IPS DF 6.9 (cell line): ENCODE data around the gene RAB38.

Experiments
- DNase-seq: peaks from one replicate; pipeline ENCODE4 v3.0.0-alpha.2; 2013; ENCODE audit warnings: low read depth, low spot score
- H3K27ac ChIP-seq: one replicate; pipeline ENCODE4 v1.5.1; 2013; ENCODE audit warnings: low read length, control low read depth
- H3K27me3 ChIP-seq: 2 replicates; pipeline ENCODE4 v1.6.1; 2013; ENCODE audit warnings: mild to moderate bottlenecking, low read length; ENCODE audit not compliant: control insufficient read depth, insufficient read depth
- H3K36me3 ChIP-seq: 2 replicates; pipeline ENCODE4 v1.6.1; 2013; ENCODE audit warnings: low read length; ENCODE audit not compliant: control insufficient read depth, insufficient read depth
- H3K4me1 ChIP-seq: 2 replicates; pipeline ENCODE4 v1.6.1; 2013; ENCODE audit warnings: low read length; ENCODE audit not compliant: control insufficient read depth, insufficient read depth
- H3K4me3 ChIP-seq: 2 replicates; pipeline ENCODE4 v1.5.1; 2013; ENCODE audit warnings: mild to moderate bottlenecking, low read length
- H3K9me3 ChIP-seq: 2 replicates; pipeline ENCODE4 v1.6.1; 2013; ENCODE audit warnings: low read length, inconsistent platforms; ENCODE audit not compliant: control insufficient read depth, insufficient read depth
- WGBS: extraction: QIAGEN DNeasy Blood & Tissue Kit; methylation state at CpG from one replicate; pipeline ENCODE4 v1.1.7; 2013; ENCODE audit warnings: mixed read lengths, missing lambda C conversion rate; ENCODE audit not compliant: insufficient read length, insufficient coverage; 5-methylcytosine and 5-hydroxymethylcytosine counted together

The RAB38 gene

GRCh38 chr11:88068848-88069554 lies 106.2 kb downstream of the RAB38 start:
- Histone ChIP-seq H3K27ac (no peak overlapping the region), H3K36me3 (no peaks in the 10 kb centered on the region; the same call in 1 of the 2 replicates), H3K4me3 (no peak overlapping the region), H3K27me3 (no peaks in the 10 kb centered on the region), H3K4me1 (no peaks in the 10 kb centered on the region), H3K9me3 (no peaks in the 10 kb centered on the region)
- no peak for DNase-seq
- WGBS: no CpG with 5 or more reads among the region's 27 CpGs

- Histone ChIP-seq H3K27me3 (no peaks in the 10 kb centered on the region), H3K27ac (no peak overlapping the region), H3K4me1 (no peaks in the 10 kb centered on the region), H3K9me3 (no peaks in the 10 kb centered on the region), H3K4me3 (no peak overlapping the region), H3K36me3 (no peaks in the 10 kb centered on the region; the same call in 1 of the 2 replicates)
- no CpG with 5 or more reads among the region's 2 CpGs for WGBS
- no peak for DNase-seq
Observed at GRCh38 chr11:88066090-88066489, 109.2 kb downstream of the RAB38 start.

GRCh38 chr11:88064097-88064705 lies 111.0 kb downstream of the RAB38 start:
- Histone ChIP-seq H3K27ac (no peak overlapping the region), H3K9me3 (no peaks in the 10 kb centered on the region), H3K4me3 (no peak overlapping the region), H3K36me3 (no peaks in the 10 kb centered on the region; the same call in 1 of the 2 replicates), H3K4me1 (no peaks in the 10 kb centered on the region), H3K27me3 (no peaks in the 10 kb centered on the region)
- DNase-seq: no peak
- no CpG with 5 or more reads among the region's 2 CpGs for WGBS
